Measurements from ENCODE around the gene BTBD16. TPM values are rescaled to one million over a fixed set of nuclear protein-coding genes. Genes with fewer than 3 reads are reported as not detected.

The BTBD16 gene
- total and polyA plus RNA-seq, 2 of the 4 experiments (the other 2 are of a cell fraction) = not detected

- Histone ChIP-seq H4K8ac (ENCODE audit: low read depth in 2 of 2, low read length in 2 of 2) (no peak overlapping the region), H3K4me1 (ENCODE audit: control insufficient read depth, insufficient read depth, low read length) (no peaks in the 10 kb centered on the region), H4K5ac (ENCODE audit: low read depth, low read length) (no peak overlapping the region), H3K9me1 (ENCODE audit: insufficient read depth, low read length) (peaks cover 3% of the 10 kb centered on the region; the same call in 1 of the 2 replicates), H2BK120ac (ENCODE audit: low read depth, low read length) (no peak overlapping the region), H2AK5ac (ENCODE audit: low read depth, low read length) (no peak overlapping the region), H3K14ac (replicated peaks; ENCODE audit: low read depth, low read length) (no peak overlapping the region), H3K27ac (ENCODE audit: insufficient read depth, low read length) (no peak overlapping the region), H2BK15ac (ENCODE audit: low read depth, low read length) (no peak overlapping the region), H3K9ac (ENCODE audit: low read depth, low read length) (no peak overlapping the region), H3K23ac (ENCODE audit: low read depth, low read length) (no peak overlapping the region), H2BK20ac (ENCODE audit: low read depth, low read length) (no peak overlapping the region), H3K27me3 (ENCODE audit: control insufficient read depth, insufficient read depth, low read length) (no peaks in the 10 kb centered on the region), H2BK5ac (ENCODE audit: low read depth, low read length, poor library complexity, severe bottlenecking) (no peak overlapping the region), H4K91ac (ENCODE audit: insufficient read depth, low read depth, low read length) (no peak overlapping the region), H3K79me1 (ENCODE audit: low read depth in 1 of 2, low read length in 2 of 2) (no peaks in the 10 kb centered on the region; a peak in 1 of 4 replicates), H3K4me3 (ENCODE audit: insufficient read depth, low read depth, low read length) (no peak overlapping the region), H4K20me1 (ENCODE audit: insufficient read depth, low read length) (no peaks in the 10 kb centered on the region), H2AFZ (replicated peaks; ENCODE audit: low read length, poor library complexity) (no peak overlapping the region), H3K9me3 (ENCODE audit: control insufficient read depth, insufficient read depth, low read length) (no peaks in the 10 kb centered on the region), H3K4ac (ENCODE audit: low read depth, low read length) (no peak overlapping the region), H3K56ac (ENCODE audit: extremely low read depth, insufficient read depth, low read length) (no peak overlapping the region), H3K18ac (ENCODE audit: low read depth, low read length) (no peak overlapping the region), H3K36me3 (ENCODE audit: control insufficient read depth, insufficient read depth, low read length) (peaks cover 20% of the 10 kb centered on the region), H3K4me2 (ENCODE audit: low read depth, low read length) (no peak overlapping the region), H2AK9ac (replicated peaks; ENCODE audit: low read depth, low read length, poor library complexity) (no peak overlapping the region)
- ChIA-PET CTCF (no interaction called here), POLR2A (ENCODE audit: unreplicated experiment) (no interaction called here)
- BruUV-seq (replicated peaks) = no TSS peak
- no peak for TF ChIP-seq RAD21 (IDR thresholded peaks at IDR 0.05; ENCODE audit: low read length)
- no peak for TF ChIP-seq USF2 (IDR thresholded peaks at IDR 0.05; ENCODE audit: low read depth, low read length)
- no peak for TF ChIP-seq RCOR1 (IDR thresholded peaks at IDR 0.05; ENCODE audit: insufficient replicate concordance, low read length)
- no peak for TF ChIP-seq MAFK (IDR thresholded peaks at IDR 0.05; ENCODE audit: low read depth, low read length)
- no peak for TF ChIP-seq CEBPB (IDR thresholded peaks at IDR 0.05; ENCODE audit: low read depth, low read length)
- no peak for TF ChIP-seq POLR2A (IDR thresholded peaks at IDR 0.05; ENCODE audit: low read depth, low read length)
- TF ChIP-seq BHLHE40 (IDR thresholded peaks at IDR 0.05; ENCODE audit: low read depth, low read length) = no peak
- TF ChIP-seq FOS (IDR thresholded peaks at IDR 0.05; ENCODE audit: low read depth, low read length) = no peak
- no peak for TF ChIP-seq ELK1 (IDR thresholded peaks at IDR 0.05; ENCODE audit: borderline replicate concordance, low read depth, low read length)
- TF ChIP-seq CHD1 (IDR thresholded peaks at IDR 0.05; ENCODE audit: low read depth, low read length) = no peak
- TF ChIP-seq MAZ (IDR thresholded peaks at IDR 0.05; ENCODE audit: borderline replicate concordance, low read depth, low read length) = no peak
- TF ChIP-seq MXI1 (IDR thresholded peaks at IDR 0.05; ENCODE audit: borderline replicate concordance, low read depth, low read length) = no peak
- no peak for TF ChIP-seq NFE2L2 (IDR thresholded peaks at IDR 0.05; ENCODE audit: low read depth, low read length)
- TF ChIP-seq CTCF (conservative IDR thresholded peaks at IDR 0.05; ENCODE audit: low read depth, low read length) = no peak
- no peak for TF ChIP-seq RFX5 (IDR thresholded peaks at IDR 0.05; ENCODE audit: low read depth, low read length)
- no peak for TF ChIP-seq SMC3 (IDR thresholded peaks at IDR 0.05; ENCODE audit: low read depth, low read length)
- in situ Hi-C loops (cut with MboI; ENCODE audit: low sequenced_read_pairs) = no loop called here
- WGBS, 2 experiments (ENCODE audit: extremely low coverage in 2 of 2, insufficient read length in 1 of 2) = 100% methylated on average over 4 of the region's 5 CpGs; no CpG with 5 or more reads in 1 of the 2 experiments
- no peak for DNase-seq
- dilution Hi-C loops (cut with HindIII; ENCODE audit: low sequenced_read_pairs, unreplicated experiment) = no loop called here
- intact Hi-C loops (cut with micrococcal nuclease) = no loop called here
- ATAC-seq (ENCODE audit: low read depth) = no peak
Observed at GRCh38 chr10:122221958-122222357, 49.1 kb upstream of the BTBD16 start.

Data from IMR-90 (cell line).